OCI-LY1 (cell line): ENCODE data around the gene LRP6.

Experiments
- CTCF ChIP-seq: fragments of 200-600 bp; sonication (generic), shearing (Covaris generic); IDR thresholded peaks from 2 replicates; pipeline ENCODE4 v1.5.1; 2017; ENCODE audit warnings: mild to moderate bottlenecking, antibody characterized with exemption, low read length, moderate library complexity, mixed read lengths
- EZH2 ChIP-seq: fragments of 200-600 bp; sonication (generic), shearing (Covaris generic); IDR thresholded peaks from 2 replicates; pipeline ENCODE4 v1.8.0; 2017; ENCODE audit warnings: borderline replicate concordance, mixed run types, mild to moderate bottlenecking, antibody characterized with exemption, low read length, moderate library complexity, mixed read lengths

- TF ChIP-seq EZH2, result no peak
- no peak for TF ChIP-seq CTCF
Measured at GRCh38 chr12:12265035-12265434, 1.8 kb downstream of the LRP6 start.
